Kidney (tissue), 14 donors: ENCODE data around the gene MPEG1. TPM values are rescaled to one million over a fixed set of nuclear protein-coding genes. Genes with fewer than 3 reads are reported as not detected.

Experiments used
- DNase-seq, 5 donors: peaks; one replicate each; pipeline ENCODE4 v3.0.0-alpha.2; 2013 to 2020
- FAIRE-seq: peaks from 2 replicates; lab custom pipeline; 2012; peaks lifted over from hg19 to GRCh38; lab: Jason Lieb, UNC
- H3K27ac ChIP-seq, 2 donors: one replicate each; pipeline ENCODE4 v1.7.0; 2013; ENCODE audit warnings: low read depth in 2 of 2, low read length in 2 of 2, inconsistent platforms in 1 of 2
- H3K27me3 ChIP-seq: one replicate; pipeline ENCODE4 v1.7.1; 2013; ENCODE audit warnings: low read length, inconsistent platforms; ENCODE audit not compliant: control insufficient read depth, insufficient read depth
- H3K36me3 ChIP-seq, 3 donors: one replicate each; pipeline versions ENCODE4 v1.7.0 to v1.7.1; 2013; ENCODE audit warnings: low read length in 3 of 3, control low read depth in 1 of 3, inconsistent platforms in 1 of 3; ENCODE audit not compliant: insufficient read depth in 3 of 3, control insufficient read depth in 2 of 3
- H3K4me1 ChIP-seq, 3 donors: one replicate each; pipeline versions ENCODE4 v1.7.0 to v1.7.1; 2013; ENCODE audit warnings: low read length in 3 of 3, inconsistent platforms in 1 of 3, low read depth in 1 of 3; ENCODE audit not compliant: control insufficient read depth in 2 of 3, insufficient read depth in 2 of 3
- H3K4me3 ChIP-seq, 3 donors: one replicate each; pipeline versions ENCODE4 v1.7.0 to v1.8.1; 2013; ENCODE audit warnings: low read length in 3 of 3, control low read depth in 1 of 3, inconsistent platforms in 1 of 3
- H3K9ac ChIP-seq, 3 donors: one replicate each; pipeline versions ENCODE4 v1.7.0 to v1.7.1; 2013; ENCODE audit warnings: low read length in 3 of 3, control low read depth in 1 of 3, inconsistent platforms in 1 of 3
- H3K9me3 ChIP-seq, 3 donors: one replicate each; pipeline versions ENCODE4 v1.7.0 to v1.7.1; 2013; ENCODE audit warnings: low read length in 3 of 3, control low read depth in 1 of 3, inconsistent platforms in 1 of 3; ENCODE audit not compliant: control insufficient read depth in 2 of 3, insufficient read depth in 1 of 3
- CTCF ChIP-seq: IDR thresholded peaks from 3 replicates; pipeline ENCODE4 v1.5.1; 2012; ENCODE audit warnings: mild to moderate bottlenecking, moderate library complexity, borderline replicate concordance; ENCODE audit not compliant: insufficient read depth; ENCODE audit errors: extremely low read depth
- intact Hi-C: fragments of 100-400 bp; cut with DNase I; formaldehyde crosslinking; loops from one replicate; pipeline ENCODE4 v1.11.1; 2022
- polyA plus RNA-seq: library from polyadenylated mRNA; stranded (reverse); fragments of 350-450 nt; fragmentation: Illumina TruSeq; extraction: RNeasy Lipid Tissue Mini Kit (QIAGEN cat#74804); gene quantifications from one replicate; pipeline ENCODE4 v1.2.3, GENCODE V29; 2014; ENCODE audit warnings: low read depth, low replicate concordance; ENCODE audit not compliant: insufficient read depth
- total RNA-seq: library from RNA; stranded (reverse); fragmentation: NEBNext Ultra II Directional; extraction: Animal tissue kit (Norgen Biotek cat#: 25700); gene quantifications from one replicate; pipeline ENCODE4 v1.2.1, GENCODE V29; 2021
- donor health status: control.
- donor health status: control.
- donor health status: control.
- donor health status: control.
- donor health status: control.
- donor health status: DM: yes; HTN: yes; CAD: no.
- donor health status: Normal renal cell carcinoma (clear cell type).

Gene MPEG1
- total and polyA plus RNA-seq, 2 donors from 2014 or later, result 2.6 to 33.1 TPM

GRCh38 chr11:59198726-59199125 is 14.0 kb downstream of the MPEG1 start:
- FAIRE-seq, result no peak
- no peak for TF ChIP-seq CTCF
- Histone ChIP-seq H3K4me1 (peaks cover 0 to 19% (median 11%) of the 10 kb centered on the region in 3 donors), H3K9ac (no peak overlapping the region), H3K9me3 (no peaks in the 10 kb centered on the region), H3K36me3 (peaks cover 9 to 30% (median 15%) of the 10 kb centered on the region in 3 donors), H3K27ac (no peak overlapping the region), H3K27me3 (no peaks in the 10 kb centered on the region), H3K4me3 (no peak overlapping the region)
- no peak for DNase-seq
- intact Hi-C loops, result no loop called here

GRCh38 chr11:59197991-59198390 is 14.7 kb downstream of the MPEG1 start:
- H3K36me3 ChIP-seq, result peaks cover 9 to 30% (median 17%) of the 10 kb centered on the region in 3 donors
- H3K9ac ChIP-seq, result no peak overlapping the region
- no peaks in the 10 kb centered on the region for H3K27me3 ChIP-seq
- H3K4me3 ChIP-seq, result no peak overlapping the region
- H3K9me3 ChIP-seq, result no peaks in the 10 kb centered on the region
- intact Hi-C loops, result no loop called here
- DNase-seq, result peak; percentile 60 to 98 (median 75)
- peak; percentile 55 for FAIRE-seq
- peak overlapping the region in 1 of 2 donors; percentile 2 for H3K27ac ChIP-seq
- H3K4me1 ChIP-seq, result peaks cover 0 to 19% (median 11%) of the 10 kb centered on the region in 3 donors
- no peak for TF ChIP-seq CTCF

GRCh38 chr11:59196777-59197176 is 15.9 kb downstream of the MPEG1 start:
- no peak overlapping the region for H3K4me3 ChIP-seq
- no peaks in the 10 kb centered on the region for H3K9me3 ChIP-seq
- H3K4me1 ChIP-seq, result peaks cover 0 to 19% (median 14%) of the 10 kb centered on the region in 3 donors
- no peaks in the 10 kb centered on the region for H3K27me3 ChIP-seq
- DNase-seq, result no peak
- H3K9ac ChIP-seq, result no peak overlapping the region
- H3K36me3 ChIP-seq, result peaks cover 12 to 32% (median 20%) of the 10 kb centered on the region in 3 donors
- no peak overlapping the region for H3K27ac ChIP-seq
- intact Hi-C loops, result no loop called here
- no peak for TF ChIP-seq CTCF
- FAIRE-seq, result no peak

- no peak for TF ChIP-seq CTCF
- Histone ChIP-seq H3K9me3 (no peaks in the 10 kb centered on the region), H3K9ac (no peak overlapping the region), H3K4me3 (no peak overlapping the region), H3K36me3 (peaks cover 12 to 23% (median 17%) of the 10 kb centered on the region in 3 donors), H3K4me1 (peaks cover 0 to 20% (median 18%) of the 10 kb centered on the region in 3 donors), H3K27ac (no peak overlapping the region), H3K27me3 (no peaks in the 10 kb centered on the region)
- intact Hi-C loops, result no loop called here
- FAIRE-seq (no peak), DNase-seq (no peak)
Observed at GRCh38 chr11:59195586-59195985, 17.1 kb downstream of the MPEG1 start.
